Neural crest cell (in vitro differentiated cells): ENCODE measurements around the gene ZNF749. TPM values are rescaled to one million over a fixed set of nuclear protein-coding genes. Genes with fewer than 3 reads are reported as not detected.
"Not testable (repeated sequence)": the region's sequence is repeated elsewhere in the genome, so short reads cannot be mapped to it uniquely, and the experiment has no call there.

Source experiments
- DNase-seq: peaks from one replicate; pipeline ENCODE4 v3.0.0; 2021; ENCODE audit warnings: low read depth, mixed read lengths, low spot score
- H3K27ac Mint-ChIP-seq: one replicate; pipeline ENCODE4 v1.8.0; 2021; ENCODE audit warnings: mild to moderate bottlenecking, mixed read lengths; ENCODE audit not compliant: unreplicated experiment
- H3K27me3 Mint-ChIP-seq: 2 replicates; pipeline ENCODE4 v1.8.0; 2021; ENCODE audit warnings: low read depth, mild to moderate bottlenecking, mixed read lengths
- H3K36me3 Mint-ChIP-seq: 2 replicates; pipeline ENCODE4 v1.8.0; 2021; ENCODE audit warnings: low read depth, mild to moderate bottlenecking, mixed read lengths
- H3K4me1 Mint-ChIP-seq: 2 replicates; pipeline ENCODE4 v1.8.0; 2021; ENCODE audit warnings: mixed read lengths
- H3K4me3 Mint-ChIP-seq: one replicate; pipeline ENCODE4 v1.8.0; 2021; ENCODE audit warnings: mild to moderate bottlenecking, mixed read lengths
- H3K9me3 Mint-ChIP-seq: 2 replicates; pipeline ENCODE4 v1.8.0; 2021; ENCODE audit warnings: mixed read lengths
- total RNA-seq: library from RNA; stranded (reverse); gene quantifications from 2 replicates; pipeline ENCODE4 v1.2.1, GENCODE V29; 2021
- TF ChIP-seq, protein P1 (sequence below): fragments of 200-600 bp; sonication (generic); conservative IDR thresholded peaks from 2 replicates; pipeline ENCODE4 v1.5.0; 2021; ENCODE audit warnings: antibody characterized with exemption, mild to moderate bottlenecking

The ZNF749 gene
- total RNA-seq, 1 donor from 2014 or later: 26.1 TPM

- Mint-ChIP-seq H3K36me3 (peaks cover 62% of the 10 kb centered on the region), H3K27me3 (peaks cover 3% of the 10 kb centered on the region), H3K4me1 (peaks cover 7% of the 10 kb centered on the region), H3K9me3 (peaks cover 37% of the 10 kb centered on the region), H3K27ac (peak within 1 kb of the TSS; percentile 25), H3K4me3 (peak within 1 kb of the TSS; percentile 87)
- peak; percentile 65 for DNase-seq
- TF ChIP-seq, protein P1, sequence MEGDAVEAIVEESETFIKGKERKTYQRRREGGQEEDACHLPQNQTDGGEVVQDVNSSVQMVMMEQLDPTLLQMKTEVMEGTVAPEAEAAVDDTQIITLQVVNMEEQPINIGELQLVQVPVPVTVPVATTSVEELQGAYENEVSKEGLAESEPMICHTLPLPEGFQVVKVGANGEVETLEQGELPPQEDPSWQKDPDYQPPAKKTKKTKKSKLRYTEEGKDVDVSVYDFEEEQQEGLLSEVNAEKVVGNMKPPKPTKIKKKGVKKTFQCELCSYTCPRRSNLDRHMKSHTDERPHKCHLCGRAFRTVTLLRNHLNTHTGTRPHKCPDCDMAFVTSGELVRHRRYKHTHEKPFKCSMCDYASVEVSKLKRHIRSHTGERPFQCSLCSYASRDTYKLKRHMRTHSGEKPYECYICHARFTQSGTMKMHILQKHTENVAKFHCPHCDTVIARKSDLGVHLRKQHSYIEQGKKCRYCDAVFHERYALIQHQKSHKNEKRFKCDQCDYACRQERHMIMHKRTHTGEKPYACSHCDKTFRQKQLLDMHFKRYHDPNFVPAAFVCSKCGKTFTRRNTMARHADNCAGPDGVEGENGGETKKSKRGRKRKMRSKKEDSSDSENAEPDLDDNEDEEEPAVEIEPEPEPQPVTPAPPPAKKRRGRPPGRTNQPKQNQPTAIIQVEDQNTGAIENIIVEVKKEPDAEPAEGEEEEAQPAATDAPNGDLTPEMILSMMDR: peak; percentile 63
Measured at GRCh38 chr19:57477191-57478008, 42.3 kb downstream of the ZNF749 start, which contains the start of gene ZNF772. Gene ZNF772 (minus strand): TSS chr19:57477566. CDS start chr19:57477309, 257 bp downstream.

GRCh38 chr19:57487477-57488298 is 52.6 kb downstream of the ZNF749 start, which contains the start of gene ZNF419:
Gene ZNF419 (plus strand): TSS chr19:57487750. CDS start chr19:57487951, 201 bp downstream.
- peaks cover 14% of the 10 kb centered on the region for H3K4me1 Mint-ChIP-seq
- H3K9me3 Mint-ChIP-seq: peaks cover 21% of the 10 kb centered on the region
- peaks cover 48% of the 10 kb centered on the region for H3K36me3 Mint-ChIP-seq
- not testable (repeated sequence) for H3K27ac Mint-ChIP-seq, H3K27me3 Mint-ChIP-seq
- peak within 1 kb of the TSS; percentile 84 for H3K4me3 Mint-ChIP-seq
- DNase-seq: peak; percentile 79

DNA sequence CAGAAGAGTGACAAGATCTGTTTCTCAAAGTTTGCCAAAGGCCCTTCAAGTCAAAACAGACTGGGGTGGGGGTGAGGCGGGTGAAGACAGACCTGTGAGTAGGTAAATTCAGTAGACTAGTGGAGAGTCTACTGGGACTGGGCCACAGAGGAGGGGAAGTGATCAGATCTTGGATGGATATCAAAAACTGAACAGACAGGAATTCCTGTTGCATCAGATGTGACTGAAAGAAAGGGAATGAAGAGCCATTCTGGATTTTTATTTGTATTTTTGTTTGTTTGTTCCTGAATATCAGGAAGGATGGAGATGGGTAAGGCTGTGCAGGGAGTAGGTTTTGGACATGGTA is 53.1 kb downstream of the ZNF749 start:
- not testable (repeated sequence) for H3K27me3 Mint-ChIP-seq, H3K27ac Mint-ChIP-seq, DNase-seq
- Mint-ChIP-seq H3K36me3 (peaks cover 54% of the 10 kb centered on the region), H3K4me1 (peaks cover 14% of the 10 kb centered on the region), H3K9me3 (peaks cover 21% of the 10 kb centered on the region), H3K4me3 (peak overlapping the region; percentile 81)

Other genes starting within 250 kb of the ZNF749 start
- gene ZNF264, start 243.8 kb upstream of the ZNF749 start, total RNA-seq: 34.0 and 35.9 TPM in 2 replicates
- 0.80 and 0.89 TPM in 2 replicates for gene AURKC, start 204.3 kb upstream of the ZNF749 start, total RNA-seq
- gene ZNF805, start 194.7 kb upstream of the ZNF749 start, total RNA-seq: 15.5 and 16.1 TPM in 2 replicates
- 58.5 and 59.1 TPM in 2 replicates for gene ZNF460, start 154.8 kb upstream of the ZNF749 start, total RNA-seq
- gene ZNF543, start 114.9 kb upstream of the ZNF749 start, total RNA-seq: 9.1 and 10.1 TPM in 2 replicates
- gene ZNF304, start 84.1 kb upstream of the ZNF749 start, total RNA-seq: 10.9 and 11.3 TPM in 2 replicates
- gene TRAPPC2B, start 71.8 kb upstream of the ZNF749 start, total RNA-seq: 10.3 and 13.3 TPM in 2 replicates
- 5.2 and 8.7 TPM in 2 replicates for gene ZNF547, start 71.8 kb upstream of the ZNF749 start, total RNA-seq
- gene ZNF548, start 45.5 kb upstream of the ZNF749 start, total RNA-seq: 22.1 and 22.4 TPM in 2 replicates
- 9.2 and 11.3 TPM in 2 replicates for gene ZNF17, start 24.2 kb upstream of the ZNF749 start, total RNA-seq
- gene VN1R1, start 21.8 kb downstream of the ZNF749 start, total RNA-seq: 0.72 and 0.82 TPM in 2 replicates
- gene ZNF772, start 42.2 kb downstream of the ZNF749 start, total RNA-seq: 14.6 and 14.9 TPM in 2 replicates
- 17.0 and 17.2 TPM in 2 replicates for gene ZNF419, start 52.4 kb downstream of the ZNF749 start, total RNA-seq
- gene ZNF773, start 64.6 kb downstream of the ZNF749 start, total RNA-seq: 8.9 and 11.3 TPM in 2 replicates
- 10.3 and 10.6 TPM in 2 replicates for gene ZNF549, start 92.0 kb downstream of the ZNF749 start, total RNA-seq
- gene ZNF550, start 124.5 kb downstream of the ZNF749 start, total RNA-seq: 10.4 and 13.1 TPM in 2 replicates
- 8.8 and 10.1 TPM in 2 replicates for gene ZNF416, start 143.6 kb downstream of the ZNF749 start, total RNA-seq
- gene ZIK1, start 148.8 kb downstream of the ZNF749 start, total RNA-seq: 27.6 and 29.1 TPM in 2 replicates
- gene ZNF530, start 164.6 kb downstream of the ZNF749 start, total RNA-seq: 8.5 and 8.7 TPM in 2 replicates
- gene ZNF134, start 178.9 kb downstream of the ZNF749 start, total RNA-seq: 31.7 and 32.1 TPM in 2 replicates
- gene ZNF211, start 197.8 kb downstream of the ZNF749 start, total RNA-seq: 22.9 and 23.4 TPM in 2 replicates
- gene ZSCAN4, start 233.6 kb downstream of the ZNF749 start, total RNA-seq: not detected in 2 replicates
- gene ZNF551, start 246.7 kb downstream of the ZNF749 start, total RNA-seq: 19.1 and 20.5 TPM in 2 replicates